ENCODE data around the gene NKX2-1.
"Not testable (repeated sequence)": the region's sequence is repeated elsewhere in the genome, so short reads cannot be mapped to it uniquely, and the experiment has no call there.

The NKX2-1 gene

DNA sequence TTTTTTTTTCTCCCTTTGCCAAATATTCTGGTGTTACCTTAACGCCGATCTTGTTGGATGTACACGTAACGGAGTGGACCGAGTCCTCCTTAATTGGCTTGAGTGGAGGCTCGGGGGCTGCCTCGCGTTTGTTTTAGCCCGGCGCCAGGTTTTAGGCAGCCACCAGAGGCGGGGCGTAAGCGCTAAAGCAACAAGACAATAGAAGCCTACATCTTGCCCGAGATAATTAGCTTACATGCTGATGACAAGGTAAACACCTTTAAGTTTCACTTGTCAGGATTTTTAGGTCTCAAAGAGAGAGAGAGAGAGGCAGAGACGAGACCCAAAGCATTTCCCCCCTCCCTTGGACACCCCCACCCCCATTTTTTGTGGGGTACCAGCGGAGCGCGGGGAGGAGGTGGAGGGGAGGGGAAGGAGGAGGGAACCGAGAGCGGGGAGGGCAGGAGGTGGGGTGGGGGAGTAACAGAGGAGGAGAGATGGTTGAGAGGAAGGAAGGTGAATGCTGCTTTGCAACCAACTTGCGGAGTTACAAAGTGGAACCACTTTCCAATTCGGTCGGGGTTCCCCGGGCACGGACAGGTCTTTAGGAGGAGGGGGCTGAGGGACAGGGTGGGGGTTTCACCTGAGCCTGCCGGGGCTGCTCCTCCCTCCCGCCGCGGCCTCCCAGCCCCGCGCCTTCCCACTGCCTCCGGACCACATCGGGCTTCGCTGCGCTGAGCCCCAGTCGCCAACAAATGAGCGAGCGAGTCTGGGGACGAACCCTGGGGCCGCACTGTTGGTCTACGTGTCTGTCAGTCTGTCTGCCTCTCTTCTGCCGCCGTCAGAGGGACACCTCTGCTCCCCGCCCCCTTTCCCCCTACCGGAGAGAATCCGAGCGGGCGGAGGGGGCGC is at the start of gene NKX2-1:
Gene NKX2-1, minus strand, starts transcription at position 802 of the 891 bp plus-strand sequence. Its CDS starts 103 bp downstream, at position 699.
- no peak for DNase-seq

DNA sequence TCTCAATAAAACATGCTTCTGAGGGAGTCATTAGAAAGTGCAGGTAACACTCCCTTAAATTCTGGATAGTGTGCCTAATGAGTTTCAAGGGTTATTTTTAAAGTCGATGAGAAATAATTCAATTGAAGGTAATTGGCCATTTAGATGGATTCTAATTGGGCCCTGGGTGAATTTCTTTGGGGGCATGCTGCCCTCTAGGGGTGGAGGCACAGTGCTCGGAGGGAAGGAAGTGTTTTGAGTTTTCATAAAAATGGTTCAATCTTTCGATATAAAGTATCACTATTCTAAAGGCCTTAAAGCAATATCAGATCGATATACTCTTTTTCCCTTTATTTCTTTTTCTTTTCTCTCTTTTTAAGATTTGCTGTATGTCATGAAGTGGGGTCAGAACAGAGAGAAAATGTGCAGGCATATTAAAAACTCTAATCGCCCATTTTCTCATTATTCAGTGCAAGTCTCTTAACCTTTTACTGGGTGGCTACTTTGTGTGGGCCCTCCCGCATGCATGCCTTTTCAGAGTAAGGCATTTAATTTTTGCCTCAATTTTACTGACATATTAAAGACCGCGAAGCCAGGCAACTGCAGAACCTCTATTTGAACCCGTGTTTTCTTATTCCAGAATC is 36.9 kb upstream of the NKX2-1 start:
- no peak for DNase-seq

DNA sequence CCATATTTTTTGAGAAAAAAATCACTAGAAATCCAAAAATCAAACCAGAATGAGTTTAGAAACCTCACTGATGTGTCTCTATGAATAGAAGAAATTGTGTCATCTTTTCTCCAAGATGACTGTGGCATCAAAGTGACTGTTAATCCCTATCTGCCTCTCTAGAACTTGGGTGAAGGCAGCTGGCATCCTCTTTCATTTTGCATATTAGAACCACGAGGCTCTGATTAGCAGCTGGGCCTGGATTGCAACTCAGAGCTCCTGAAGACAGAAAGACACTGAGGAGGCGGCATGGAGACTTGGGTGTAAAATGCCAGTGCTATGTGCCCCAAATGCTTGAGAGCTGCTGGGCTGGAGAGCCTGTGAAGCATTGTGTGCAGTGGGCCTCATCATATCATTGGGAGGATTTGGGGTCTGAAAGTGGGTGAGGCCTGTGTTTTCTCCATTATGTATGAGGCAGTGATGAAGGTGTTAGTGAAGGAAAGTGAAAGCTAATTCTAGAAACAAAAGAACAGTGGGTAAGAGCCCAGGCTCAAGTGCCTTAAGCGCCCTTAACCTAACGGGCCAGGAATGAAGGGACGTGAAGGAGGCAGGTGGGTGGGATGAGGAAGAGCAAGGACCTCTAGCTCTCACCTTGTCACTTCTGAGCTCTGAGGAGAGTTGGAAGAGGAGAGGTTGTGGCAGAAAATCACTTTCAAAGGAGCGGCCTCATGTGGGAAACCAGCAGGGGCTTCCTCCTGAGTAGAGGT is 36.1 kb upstream of the NKX2-1 start:
- DNase-seq, result no peak

DNA sequence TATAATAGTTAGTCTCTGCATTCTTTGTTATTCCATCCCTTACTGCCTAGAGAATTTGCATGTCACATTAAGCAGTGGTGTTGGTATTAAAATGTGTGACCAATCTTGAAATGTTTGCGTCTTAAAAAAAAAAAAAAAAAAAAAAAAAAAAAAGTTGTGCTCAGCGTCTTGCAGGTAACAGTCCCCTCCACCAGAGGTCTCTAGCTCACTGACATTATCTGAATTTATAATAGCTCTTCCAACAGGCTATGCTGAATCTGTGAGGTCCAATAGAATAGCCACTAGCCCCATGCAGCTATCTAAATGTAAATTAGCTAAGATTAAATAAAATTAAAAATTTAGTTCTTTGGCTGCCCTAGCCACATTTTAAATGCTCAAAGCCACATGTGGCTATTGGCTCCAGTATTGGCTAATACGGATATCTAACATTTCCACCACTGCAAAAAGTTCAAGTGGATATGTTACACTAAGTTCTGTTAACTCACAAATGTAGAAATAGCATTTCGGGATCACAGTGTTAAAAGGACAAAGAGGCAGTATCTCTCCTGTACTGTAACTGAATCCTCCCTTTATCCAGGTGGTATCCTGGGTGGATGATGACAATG is 33.7 kb upstream of the NKX2-1 start:
- DNase-seq, result no peak

DNA sequence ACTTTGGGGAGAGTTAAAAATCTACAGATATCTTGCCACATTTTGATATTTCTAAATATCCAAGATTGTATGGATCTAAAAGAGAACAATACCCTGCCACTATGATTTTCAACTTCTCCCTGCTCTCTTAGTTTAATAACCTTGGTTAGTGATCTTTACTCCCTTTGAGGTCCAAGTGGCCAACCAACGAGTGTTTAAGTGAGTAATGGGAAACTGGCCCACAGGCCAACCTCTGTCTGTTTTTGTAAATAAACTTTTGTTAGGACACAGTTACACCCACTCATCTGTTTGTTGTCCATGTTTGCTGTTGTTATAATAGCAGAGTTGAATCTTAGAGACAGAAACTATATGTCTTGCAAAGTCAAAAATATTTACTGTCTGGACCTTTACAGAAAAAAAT is 30.9 kb upstream of the NKX2-1 start:
- DNase-seq, result no peak

DNA sequence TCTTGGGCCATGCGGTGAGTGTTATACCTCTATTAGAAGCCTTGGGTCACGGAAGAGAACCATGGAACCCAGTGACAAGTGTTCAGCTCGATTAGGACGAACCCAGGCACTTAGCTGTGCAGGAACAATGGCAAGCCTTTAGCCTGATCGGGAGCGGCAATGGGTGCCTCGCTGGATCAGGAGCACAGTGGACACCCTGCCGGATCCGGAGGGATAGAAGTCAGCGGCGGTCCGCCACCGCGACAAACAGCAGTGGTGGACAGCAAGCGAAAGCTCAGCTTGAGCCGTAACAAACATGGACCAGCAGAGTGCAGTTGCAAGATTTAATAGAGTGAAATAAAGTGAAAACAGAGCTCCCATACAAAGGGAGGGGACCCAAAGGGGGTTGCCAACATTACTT is 24.2 kb upstream of the NKX2-1 start:
- DNase-seq, result not testable (repeated sequence)

DNA sequence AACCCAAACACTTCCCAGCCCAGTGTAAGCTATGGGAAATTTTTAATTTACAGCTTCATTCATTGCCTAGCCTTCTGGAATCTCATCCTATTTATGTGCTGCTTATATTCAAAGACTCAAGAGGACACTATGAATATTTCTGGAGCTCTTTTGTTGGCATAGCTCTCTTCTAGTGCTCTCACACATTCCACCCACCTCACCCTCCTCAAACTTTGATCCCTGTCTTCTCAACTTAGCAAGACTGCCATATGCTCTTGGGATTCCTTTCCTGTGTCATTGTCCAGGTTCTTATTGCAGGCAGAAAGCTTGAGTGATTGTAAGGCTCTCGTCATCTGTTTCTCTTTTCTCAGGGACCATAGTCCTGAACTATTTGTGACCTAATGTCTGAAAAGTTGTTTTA is 18.0 kb upstream of the NKX2-1 start:
- no peak for DNase-seq

DNA sequence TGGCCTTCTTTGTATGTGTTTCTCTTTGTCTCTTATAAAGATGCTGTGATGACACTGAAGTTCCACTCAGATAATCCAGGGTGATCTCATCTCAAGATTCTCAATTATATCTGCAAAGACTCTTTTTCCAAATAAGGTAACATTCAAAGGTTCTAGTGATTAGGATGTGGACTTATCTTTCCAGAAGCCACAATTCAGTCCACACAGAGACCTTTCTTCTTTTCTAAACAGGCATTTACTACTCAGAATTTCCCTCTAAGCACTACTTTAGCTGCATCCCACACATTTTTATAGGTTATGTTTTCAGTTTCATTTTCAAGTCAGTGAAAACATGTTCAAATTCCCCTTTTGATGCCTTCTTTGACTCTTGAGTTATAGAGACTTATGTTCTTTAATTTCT is 9.0 kb upstream of the NKX2-1 start:
- no peak for DNase-seq

DNA sequence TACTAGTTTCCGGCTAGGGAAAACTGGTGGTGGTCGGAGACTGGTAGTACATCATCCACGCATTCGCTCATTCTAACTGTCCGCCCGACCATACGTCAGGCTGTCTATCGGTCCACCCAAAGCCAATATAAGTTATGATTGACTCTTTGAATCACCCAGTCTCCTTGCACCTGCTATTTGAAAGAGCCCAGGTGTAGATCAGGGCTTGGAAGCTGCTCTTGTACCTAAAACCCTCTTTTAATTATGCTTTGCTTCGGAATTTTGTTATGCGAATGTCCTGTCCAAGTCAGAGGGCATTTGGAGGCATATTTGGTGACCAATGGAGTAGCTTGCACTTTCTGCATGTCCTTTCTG is 5.7 kb upstream of the NKX2-1 start:
- DNase-seq, result no peak

DNA sequence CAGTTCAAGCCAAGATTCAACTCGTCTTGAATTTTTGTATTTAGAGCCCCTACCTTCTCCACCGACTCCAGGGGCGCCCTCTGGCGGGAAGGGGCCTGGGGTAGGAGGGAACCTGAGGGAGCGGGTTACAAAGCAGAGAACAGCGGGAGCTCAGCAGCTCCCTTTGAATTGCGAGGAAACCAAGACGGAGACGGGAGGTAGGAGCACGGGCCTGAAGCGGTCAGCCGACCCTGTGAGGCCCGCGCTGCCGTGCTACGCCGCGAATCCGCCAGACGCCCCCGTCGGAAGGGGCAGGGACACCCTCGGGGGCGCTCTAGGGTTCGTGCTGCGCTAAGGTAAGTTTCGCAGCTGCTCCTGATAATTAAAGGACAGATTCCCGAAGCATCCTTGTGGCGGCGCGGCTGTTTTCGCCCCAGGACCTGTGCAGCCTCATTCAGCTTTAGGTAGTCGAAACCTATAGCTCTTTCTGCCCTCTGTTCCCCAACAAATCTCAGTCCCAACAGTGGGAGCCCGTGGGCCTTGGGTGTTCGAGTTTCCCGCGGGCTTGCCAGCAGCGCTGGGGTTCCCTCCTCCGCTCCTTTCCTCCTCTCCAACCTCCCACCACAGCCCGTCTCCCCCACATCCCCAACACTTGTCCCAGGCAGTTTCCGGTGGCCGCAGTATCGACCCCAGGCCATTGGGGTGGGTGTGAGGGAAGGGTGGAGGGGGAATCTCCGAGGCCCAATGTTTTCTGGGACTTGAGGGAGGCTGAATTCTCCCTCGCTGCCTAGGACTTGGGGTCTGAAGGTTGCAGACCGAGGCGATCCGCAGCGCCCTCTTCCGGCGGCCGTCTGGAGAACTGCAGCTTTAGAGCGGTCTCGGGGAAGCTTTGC is 5.1 kb upstream of the NKX2-1 start:
- no peak for DNase-seq

DNA sequence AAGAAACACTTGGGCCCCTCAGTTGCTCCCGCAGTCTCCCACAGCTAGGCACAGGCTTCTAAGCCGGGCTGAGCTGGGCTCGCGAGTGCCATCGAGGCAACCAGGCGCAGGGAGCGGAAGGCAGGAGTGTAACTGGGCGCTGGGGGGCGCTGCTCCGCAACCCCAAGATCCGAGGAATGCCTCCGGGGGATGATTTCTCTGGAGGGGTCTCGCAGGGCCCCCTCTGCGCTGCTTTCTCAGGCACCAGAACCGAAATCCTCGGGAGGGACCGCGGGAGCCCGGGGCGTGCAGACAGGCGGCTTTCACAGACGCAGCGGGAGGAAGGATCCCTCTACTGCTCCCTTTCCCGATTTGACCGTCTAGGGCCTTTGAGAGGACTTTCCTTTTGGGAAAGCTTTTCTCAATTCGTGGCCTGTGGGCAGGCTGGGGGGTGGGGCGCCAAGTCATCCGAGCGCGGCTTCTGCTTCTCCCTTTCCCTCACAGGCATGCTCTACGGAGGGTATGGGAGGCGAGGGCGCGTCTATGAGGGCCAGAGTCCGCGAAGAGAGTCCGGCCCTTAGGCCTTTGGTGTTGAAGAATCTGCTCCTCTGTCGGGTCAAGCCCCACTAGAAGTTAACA is 4.3 kb upstream of the NKX2-1 start:
- DNase-seq, result no peak

DNA sequence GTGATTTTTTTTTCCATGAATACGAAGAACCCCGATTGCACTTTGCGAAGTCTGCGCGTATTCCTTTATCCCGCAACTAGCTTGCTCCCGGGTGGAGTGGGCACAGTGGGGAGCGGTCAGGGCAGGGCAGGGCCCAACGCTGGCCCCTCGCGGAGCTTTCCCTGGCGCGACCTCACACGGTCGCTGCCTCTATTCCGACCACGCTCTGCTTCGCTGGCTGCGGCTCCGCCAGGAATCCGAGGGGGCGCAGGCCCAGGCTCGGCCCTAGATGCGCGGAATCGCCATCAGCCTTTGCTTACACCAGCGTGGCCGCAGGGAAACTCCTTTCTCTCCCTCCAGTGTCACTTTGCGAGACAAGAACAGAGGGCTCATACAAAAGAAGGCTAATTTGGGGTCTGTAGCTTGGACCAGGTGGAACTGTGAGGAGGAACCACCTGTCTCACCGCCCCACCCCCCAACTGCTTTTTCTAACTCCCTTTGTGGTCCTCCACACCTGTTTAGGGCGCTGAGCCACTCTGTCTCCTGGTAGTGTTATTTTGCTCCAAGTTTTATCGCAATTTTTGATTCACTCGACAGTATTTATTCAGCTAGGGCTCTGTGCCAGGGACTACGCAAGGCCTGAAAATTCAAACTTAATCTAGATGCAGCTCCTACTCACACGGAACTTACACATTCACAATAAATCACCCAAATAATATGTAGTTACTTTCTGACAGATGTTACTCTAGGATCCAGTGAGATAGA is 3.1 kb upstream of the NKX2-1 start:
- no peak for DNase-seq

DNA sequence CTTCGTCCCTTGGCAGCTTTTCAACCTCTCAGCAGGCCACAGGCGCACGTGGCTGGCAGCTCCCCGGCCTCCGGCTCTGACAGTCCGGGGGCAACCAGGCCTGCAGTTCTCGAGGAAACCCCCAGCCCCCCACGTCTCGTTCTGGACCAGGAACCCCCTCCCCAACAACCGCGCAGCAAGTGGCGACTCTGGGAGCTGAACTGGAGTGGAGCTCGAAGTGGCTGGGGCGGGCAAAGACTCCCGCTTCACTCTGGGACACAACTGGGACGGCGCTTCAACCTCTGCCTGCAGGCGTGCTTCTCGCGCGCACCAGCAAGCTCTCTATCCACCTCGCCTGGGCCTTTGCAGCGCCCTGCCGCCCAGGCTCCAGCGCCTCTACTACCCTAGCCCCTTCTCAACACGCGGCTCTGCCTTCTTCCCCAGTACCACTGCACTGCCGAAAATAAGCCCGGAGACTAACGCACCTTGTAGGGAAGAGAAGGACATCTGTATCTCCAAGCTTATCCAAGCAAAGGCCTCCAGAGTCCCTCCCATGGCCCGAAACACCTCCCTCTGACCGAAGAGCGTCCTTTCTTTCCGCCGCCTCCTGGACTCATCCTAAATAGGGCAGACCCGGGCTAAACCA is 2.4 kb upstream of the NKX2-1 start:
- DNase-seq, result no peak

DNA sequence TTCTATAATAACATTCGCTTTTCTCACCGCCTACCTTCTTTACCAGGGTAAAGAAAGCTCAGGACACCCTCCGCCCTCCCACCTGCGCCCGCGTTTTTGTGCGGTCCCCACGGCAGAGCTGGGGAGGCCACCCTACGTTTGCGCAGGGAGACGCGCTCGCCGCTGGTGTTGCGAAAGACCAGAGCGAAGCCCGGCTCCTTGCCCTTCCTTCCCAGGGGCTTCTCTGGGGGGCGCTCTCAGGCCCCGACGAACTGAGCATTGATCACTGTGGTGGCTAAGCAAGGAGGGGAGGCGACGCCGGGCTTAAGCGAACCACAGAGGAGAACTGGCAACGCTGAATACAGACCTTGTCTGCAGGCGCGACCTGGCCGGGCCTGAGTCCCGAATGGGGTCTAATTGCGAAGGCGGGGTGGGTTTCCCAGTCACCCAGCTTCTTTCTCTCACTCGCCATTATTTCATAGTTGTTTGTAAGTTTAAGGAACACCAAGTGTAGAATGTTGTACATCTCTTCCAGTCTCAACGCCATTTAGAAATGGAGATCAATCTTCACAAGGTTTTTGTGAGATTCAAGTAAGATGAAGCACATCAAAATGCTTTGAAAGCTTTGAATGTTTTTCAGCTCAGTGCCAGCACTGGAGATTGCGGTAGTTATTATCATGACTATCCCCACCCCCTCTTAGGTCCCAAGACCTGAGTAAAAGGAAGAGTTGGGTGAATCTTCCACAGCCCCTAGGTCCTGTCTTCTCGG is 1.7 kb upstream of the NKX2-1 start:
- no peak for DNase-seq

DNA sequence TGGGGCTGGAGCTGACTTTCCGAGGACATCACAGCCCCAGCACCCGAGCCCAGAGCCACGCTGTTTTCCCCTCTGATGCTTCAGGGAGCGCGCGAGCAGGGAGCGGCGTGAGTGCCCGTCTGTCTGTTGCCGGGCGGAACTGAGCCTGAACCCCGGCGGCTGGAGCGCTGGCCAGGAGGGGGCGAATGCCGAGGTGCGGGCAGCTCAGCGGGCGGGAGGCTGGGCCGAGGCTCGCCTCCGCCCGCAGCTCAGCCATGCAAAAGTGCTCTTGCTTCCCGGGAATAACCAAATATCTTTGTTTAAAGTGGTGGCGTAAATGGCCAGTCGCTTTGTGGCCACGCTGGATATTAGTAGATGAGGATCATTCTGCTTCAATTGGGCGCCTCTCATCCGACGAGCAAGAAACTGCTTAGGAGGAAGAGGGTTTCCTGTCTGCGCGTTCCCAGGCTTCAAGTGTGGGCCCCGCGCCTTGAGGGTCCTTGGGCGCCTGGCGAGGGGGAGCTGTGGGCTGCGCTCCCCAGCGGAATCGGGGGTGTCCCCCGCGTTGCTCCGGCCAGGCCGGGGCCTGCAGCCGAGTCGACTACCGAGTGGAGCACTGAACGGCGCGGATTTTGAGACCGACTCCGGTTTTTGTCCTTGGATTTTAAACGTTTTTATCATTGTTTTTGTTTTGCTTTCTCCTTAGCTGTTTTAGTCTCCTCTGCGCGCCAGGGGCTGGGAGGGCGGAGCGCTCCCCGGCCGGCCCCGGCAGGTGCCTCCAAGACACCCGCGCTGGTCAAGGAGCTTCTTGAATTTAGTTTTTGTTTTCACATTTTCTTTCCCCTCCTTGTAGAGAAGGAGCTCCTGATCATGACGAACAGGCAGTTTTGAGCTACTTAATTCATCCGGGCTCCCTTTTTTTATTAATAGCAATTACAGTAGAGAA is 831 bp upstream of the NKX2-1 start:
- DNase-seq, result no peak

DNA sequence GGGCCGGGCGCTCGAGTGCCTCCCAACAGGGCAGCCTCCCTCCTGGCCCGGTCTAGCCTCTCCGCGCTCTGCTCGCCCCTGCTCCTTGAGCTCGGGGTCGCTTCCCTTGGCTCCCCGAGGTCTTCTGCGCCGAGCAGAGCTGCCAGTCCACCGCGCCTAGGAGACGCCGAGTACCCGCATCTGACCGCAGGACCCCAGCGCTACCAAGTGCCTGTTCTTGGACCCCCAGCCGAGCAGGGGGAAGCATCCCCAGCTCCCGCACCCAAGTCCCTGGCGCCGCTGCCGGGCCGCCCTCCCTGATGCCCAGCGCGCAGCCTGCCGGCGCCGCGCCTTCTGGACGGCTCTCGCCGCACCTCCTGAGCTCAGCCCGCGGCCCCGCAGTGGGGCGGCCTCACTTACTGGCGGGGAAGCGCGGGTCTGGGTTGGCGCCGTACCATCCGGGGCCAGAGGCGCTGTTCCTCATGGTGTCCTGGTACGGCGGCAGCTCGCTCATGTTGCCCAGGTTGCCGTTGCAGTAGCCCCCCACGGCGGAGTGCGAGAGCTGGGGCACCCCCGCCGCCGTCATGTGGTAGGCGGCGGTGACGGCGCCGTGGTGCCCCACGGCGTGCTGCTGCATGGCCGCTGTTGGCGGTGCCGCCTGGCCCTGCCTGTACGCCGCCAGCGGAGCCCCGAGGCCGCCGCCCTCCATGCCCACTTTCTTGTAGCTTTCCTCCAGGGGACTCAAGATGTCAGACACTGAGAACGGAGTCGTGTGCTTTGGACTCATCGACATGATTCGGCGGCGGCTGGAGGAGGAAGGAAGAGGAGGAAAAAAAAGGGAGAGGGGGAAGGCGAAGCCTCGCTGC is 1.2 kb downstream of the NKX2-1 start:
- DNase-seq, result no peak

DNA sequence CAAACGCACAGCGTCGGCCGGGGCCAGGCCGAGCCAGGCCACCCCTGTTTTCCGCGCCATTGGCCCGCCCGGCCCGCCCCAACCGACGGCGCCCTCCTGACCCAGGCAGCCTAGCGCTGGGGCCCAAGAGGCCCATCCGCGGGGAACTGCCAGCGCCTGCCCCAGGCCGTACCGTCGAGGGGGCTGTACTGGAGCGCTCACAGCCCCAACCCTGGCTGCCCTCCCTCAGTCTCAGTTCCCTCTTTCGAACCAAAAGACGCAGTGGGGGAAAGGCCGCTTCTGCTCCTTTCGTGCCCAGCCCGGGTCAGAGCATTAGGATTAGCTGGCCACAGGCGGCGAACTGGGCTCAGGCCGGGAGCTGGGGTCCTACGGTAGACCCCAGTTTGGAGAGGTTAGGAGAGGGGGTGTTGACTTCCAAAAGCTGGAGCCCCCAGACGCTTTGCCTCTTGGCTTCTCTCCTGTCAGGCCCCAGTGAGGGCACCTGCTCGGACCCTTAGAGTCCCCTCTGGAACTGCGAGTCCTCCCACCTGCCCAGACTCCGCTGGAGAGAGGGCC is 1.9 kb downstream of the NKX2-1 start:
- DNase-seq, result no peak
